Keratinocyte (primary cell): Measurements from ENCODE around the gene ABCA4.

ENCODE experiments used
- CTCF ChIP-seq, 3 experiments: IDR thresholded peaks in 1 of 3; conservative IDR thresholded peaks in 1 of 3; optimal IDR thresholded peaks in 1 of 3; 2 replicates in 2 of 3; 3 replicates in 1 of 3; pipeline versions ENCODE3 to v1.5.1; 2011; ENCODE audit warnings: low read length in 3 of 3, mild to moderate bottlenecking in 3 of 3, moderate library complexity in 2 of 3, control low read depth in 1 of 3, inconsistent platforms in 1 of 3; ENCODE audit not compliant: insufficient read depth in 2 of 3; ENCODE audit errors: extremely low read depth in 1 of 3
- EZH2 ChIP-seq: IDR thresholded peaks from one replicate; pipeline ENCODE4 v1.6.1; 2012; ENCODE audit warnings: inconsistent platforms, mild to moderate bottlenecking, low read length, moderate library complexity

- no peak for TF ChIP-seq CTCF (optimal IDR thresholded peaks at IDR 0.05 in 1 of 3, IDR thresholded peaks at IDR 0.05 in 1 of 3, conservative IDR thresholded peaks at IDR 0.05 in 1 of 3; ENCODE audit: extremely low read depth in 1 of 3, insufficient read depth in 2 of 3, low read length in 3 of 3)
- no peak for TF ChIP-seq EZH2
These were observed 22.3 kb upstream of the ABCA4 start for GRCh38 chr1:94143173-94143808.
